ENCODE data around the gene SLC22A6. TPM values are rescaled to one million over a fixed set of nuclear protein-coding genes. Genes with fewer than 3 reads are reported as not detected.

Gene SLC22A6
- total RNA-seq, 3 donors from 2014 or later = not detected

DNA sequence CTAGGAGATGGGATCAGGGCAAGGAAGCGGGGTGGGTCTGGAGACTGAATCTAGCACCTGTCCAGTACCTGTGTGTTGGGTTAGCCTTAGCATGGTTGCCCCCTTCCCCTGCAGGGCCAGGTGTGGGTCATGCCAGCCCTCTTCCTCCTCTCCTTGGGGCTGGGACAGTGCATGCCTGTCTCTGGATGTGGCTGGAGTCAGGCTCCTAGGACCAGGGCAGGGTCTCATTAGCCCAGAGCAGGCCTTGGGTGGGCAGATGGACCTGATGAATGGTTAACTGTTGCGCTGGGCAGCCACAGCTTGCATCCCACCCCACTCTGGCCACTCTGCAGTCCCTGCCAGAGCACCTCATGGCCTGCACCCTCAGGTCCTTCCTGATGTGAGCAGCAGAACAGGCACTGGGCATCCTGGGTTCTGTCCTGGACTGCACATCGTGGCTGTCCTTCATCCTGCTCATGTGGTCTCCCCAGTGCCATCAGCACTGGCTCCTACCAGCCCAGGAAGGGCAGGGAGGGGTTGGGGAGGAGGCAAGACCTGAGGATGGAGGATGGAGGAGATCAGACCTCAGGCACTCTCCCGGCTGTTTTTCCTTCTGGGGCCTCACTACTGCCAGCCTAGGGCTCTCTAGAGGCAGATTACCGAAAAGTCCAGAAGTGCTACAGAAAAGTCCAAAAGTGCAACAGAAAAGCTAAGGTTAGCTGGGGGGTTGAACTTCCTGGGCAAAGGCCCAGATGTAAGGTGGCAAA is 50.8 kb downstream of the SLC22A6 start:
- TF ChIP-seq, protein P1, sequence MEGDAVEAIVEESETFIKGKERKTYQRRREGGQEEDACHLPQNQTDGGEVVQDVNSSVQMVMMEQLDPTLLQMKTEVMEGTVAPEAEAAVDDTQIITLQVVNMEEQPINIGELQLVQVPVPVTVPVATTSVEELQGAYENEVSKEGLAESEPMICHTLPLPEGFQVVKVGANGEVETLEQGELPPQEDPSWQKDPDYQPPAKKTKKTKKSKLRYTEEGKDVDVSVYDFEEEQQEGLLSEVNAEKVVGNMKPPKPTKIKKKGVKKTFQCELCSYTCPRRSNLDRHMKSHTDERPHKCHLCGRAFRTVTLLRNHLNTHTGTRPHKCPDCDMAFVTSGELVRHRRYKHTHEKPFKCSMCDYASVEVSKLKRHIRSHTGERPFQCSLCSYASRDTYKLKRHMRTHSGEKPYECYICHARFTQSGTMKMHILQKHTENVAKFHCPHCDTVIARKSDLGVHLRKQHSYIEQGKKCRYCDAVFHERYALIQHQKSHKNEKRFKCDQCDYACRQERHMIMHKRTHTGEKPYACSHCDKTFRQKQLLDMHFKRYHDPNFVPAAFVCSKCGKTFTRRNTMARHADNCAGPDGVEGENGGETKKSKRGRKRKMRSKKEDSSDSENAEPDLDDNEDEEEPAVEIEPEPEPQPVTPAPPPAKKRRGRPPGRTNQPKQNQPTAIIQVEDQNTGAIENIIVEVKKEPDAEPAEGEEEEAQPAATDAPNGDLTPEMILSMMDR (IDR thresholded peaks at IDR 0.05) = no peak
- Histone ChIP-seq H3K36me3 (ENCODE audit: low read depth) (no peaks in the 10 kb centered on the region), H3K4me3 (no peak overlapping the region), H3K9me3 (no peaks in the 10 kb centered on the region), H3K4me1 (ENCODE audit: low read depth) (no peaks in the 10 kb centered on the region)
- intact Hi-C loops (cut with DNase I, micrococcal nuclease) = no loop called here
- DNase-seq = no peak
- no peak for ATAC-seq

DNA sequence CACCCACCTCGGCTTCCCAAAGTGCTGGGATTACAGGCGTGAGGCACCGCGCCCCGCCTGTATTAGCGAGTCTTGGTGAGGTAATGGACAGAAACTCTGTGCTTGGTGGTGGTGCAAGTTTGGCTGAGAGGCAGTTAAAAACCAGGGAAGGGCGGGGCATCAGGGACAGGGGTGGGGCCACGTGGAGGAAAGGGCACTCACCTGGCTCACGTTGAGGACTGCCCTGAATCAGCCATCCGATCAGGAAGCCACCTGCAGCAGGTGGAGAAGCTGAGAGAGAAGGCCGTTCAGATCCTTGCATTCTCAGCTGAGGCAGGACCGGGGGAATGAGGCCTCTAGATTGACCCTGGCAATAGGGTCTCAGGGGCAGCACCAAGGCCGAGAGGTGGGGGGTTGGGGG is 51.5 kb downstream of the SLC22A6 start:
- Histone ChIP-seq H3K36me3 (ENCODE audit: low read depth) (no peaks in the 10 kb centered on the region), H3K9me3 (no peaks in the 10 kb centered on the region)
- DNase-seq = no peak

DNA sequence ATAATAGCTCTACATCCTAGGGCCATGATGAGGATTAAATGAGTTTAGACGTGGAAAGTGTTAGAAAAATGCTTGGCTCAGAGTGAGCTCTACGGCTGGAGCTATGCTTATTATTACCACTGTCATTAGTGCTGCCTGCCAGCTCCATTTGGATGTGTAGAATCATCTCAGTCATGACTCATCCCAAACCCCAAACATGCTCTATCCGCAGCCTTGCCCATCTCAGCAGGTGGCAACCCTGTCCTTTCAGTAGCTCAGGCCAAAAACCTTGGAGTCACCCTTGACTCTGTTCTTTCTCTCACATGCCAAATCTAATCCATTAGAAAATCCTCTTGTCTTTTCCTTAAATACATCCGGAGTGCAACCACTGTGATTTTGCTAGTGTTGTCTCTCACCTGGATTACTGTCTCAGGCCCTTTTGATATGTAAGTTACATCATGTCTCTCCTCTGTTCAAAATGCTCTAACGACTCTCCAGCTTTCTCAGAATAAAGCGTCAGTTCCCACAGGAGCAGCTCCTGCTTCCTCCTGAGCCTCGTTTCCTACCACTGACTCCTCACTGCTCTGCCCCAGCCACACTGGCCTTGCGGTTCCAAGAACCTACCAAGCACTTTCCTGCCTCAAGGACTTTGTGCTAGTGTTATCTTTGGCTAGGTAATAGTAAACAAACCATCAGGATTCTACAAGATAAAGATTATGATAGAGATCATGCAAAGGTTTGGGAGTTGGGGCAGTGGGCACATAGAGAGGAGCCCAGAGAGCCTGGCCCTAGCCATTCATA is 53.1 kb downstream of the SLC22A6 start:
- no peak for DNase-seq
- Histone ChIP-seq H3K4me3 (no peak overlapping the region), H3K4me1 (ENCODE audit: low read depth) (no peaks in the 10 kb centered on the region), H3K9me3 (no peaks in the 10 kb centered on the region), H3K36me3 (ENCODE audit: low read depth) (no peaks in the 10 kb centered on the region)
- TF ChIP-seq, protein P1 (IDR thresholded peaks at IDR 0.05) = no peak
- peak; percentile 18 for ATAC-seq
- intact Hi-C loops (cut with DNase I, micrococcal nuclease) = no loop called here

More for the DNA sequence above, 51.5 kb downstream of the SLC22A6 start:
- intact Hi-C loops (cut with DNase I, micrococcal nuclease) = no loop called here
- TF ChIP-seq, protein P1 (IDR thresholded peaks at IDR 0.05) = no peak
- ATAC-seq = peak; percentile 83
- no peaks in the 10 kb centered on the region for H3K4me1 ChIP-seq (ENCODE audit: low read depth)
- no peak overlapping the region for H3K4me3 ChIP-seq

DNA sequence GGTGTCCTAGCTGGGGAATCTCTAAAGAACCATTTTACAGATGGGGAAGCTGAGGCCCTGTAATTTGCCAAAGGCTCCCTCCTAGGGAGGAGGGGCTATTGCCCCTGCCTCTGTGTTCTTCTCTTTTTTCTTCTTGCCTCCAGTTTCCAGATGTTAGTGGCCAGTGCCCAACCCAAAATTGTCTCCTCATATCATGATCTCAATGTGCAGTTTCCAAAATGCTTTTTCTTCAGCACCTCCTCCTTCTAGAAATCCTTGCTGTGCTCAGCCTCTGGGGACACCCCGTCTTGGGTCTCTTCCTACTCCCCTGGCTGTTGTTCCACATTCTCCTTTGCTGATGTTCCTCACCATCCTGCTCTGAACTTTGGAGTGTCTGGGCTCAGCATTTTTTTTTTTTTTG is 54.1 kb downstream of the SLC22A6 start:
- Histone ChIP-seq H3K4me3 (no peak overlapping the region), H3K9me3 (no peaks in the 10 kb centered on the region), H3K4me1 (ENCODE audit: low read depth) (peaks cover 9% of the 10 kb centered on the region), H3K36me3 (ENCODE audit: low read depth) (no peaks in the 10 kb centered on the region)
- DNase-seq (no peak), ATAC-seq (no peak)
- TF ChIP-seq, protein P1 (IDR thresholded peaks at IDR 0.05) = no peak
- intact Hi-C loops (cut with DNase I, micrococcal nuclease) = no loop called here

DNA sequence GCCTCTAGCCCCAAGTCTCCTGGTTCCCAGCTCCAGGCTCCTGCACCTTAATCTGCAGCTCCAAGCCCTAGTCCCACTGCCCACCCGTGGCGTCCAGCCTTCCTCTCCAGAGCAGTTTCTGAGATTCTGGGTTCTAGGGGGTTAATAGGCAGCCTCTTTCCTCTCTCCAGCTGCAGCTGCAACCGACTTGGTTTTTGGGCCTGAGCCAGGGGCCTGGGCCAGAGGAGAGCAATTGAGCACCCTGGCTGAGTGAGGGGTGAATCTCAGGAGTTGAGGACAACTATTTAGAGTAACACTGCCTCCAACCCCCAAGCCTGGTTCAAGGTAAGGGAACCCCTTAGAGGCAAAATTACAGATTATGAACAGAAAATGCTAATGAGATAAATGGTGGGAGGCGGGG is 54.6 kb downstream of the SLC22A6 start:
- ATAC-seq (no peak), DNase-seq (no peak)
- H3K4me3 ChIP-seq = no peak overlapping the region
- intact Hi-C loops (cut with DNase I, micrococcal nuclease) = no loop called here
- TF ChIP-seq, protein P1 (IDR thresholded peaks at IDR 0.05) = no peak
- H3K9me3 ChIP-seq = no peaks in the 10 kb centered on the region
- H3K36me3 ChIP-seq (ENCODE audit: low read depth) = no peaks in the 10 kb centered on the region
- H3K4me1 ChIP-seq (ENCODE audit: low read depth) = peaks cover 11% of the 10 kb centered on the region

Data from mucosa of descending colon (tissue), 3 donors.